GM12873 (cell line): ENCODE results near the gene XYLT1.

Experiments
- CTCF ChIP-seq: IDR thresholded peaks from 2 replicates; pipeline ENCODE4 v1.5.1; 2012; ENCODE audit warnings: low read depth, mild to moderate bottlenecking, moderate library complexity, low read length, control low read depth; ENCODE audit not compliant: insufficient read depth; ENCODE audit errors: missing control alignments

XYLT1 gene

GRCh38 chr16:17076092-17076754 lies 394.5 kb downstream of the XYLT1 start:
- TF ChIP-seq CTCF: no peak

GRCh38 chr16:17072104-17072503 lies 398.7 kb downstream of the XYLT1 start:
- no peak for TF ChIP-seq CTCF

- TF ChIP-seq CTCF: no peak
These were observed 399.7 kb downstream of the XYLT1 start for GRCh38 chr16:17070882-17071592.

GRCh38 chr16:17069681-17070080 lies 401.1 kb downstream of the XYLT1 start:
- TF ChIP-seq CTCF: no peak

GRCh38 chr16:17068524-17068923 lies 402.2 kb downstream of the XYLT1 start:
- no peak for TF ChIP-seq CTCF

- no peak for TF ChIP-seq CTCF
These were observed 402.9 kb downstream of the XYLT1 start for GRCh38 chr16:17067882-17068281.

- TF ChIP-seq CTCF: no peak
These were observed 407.3 kb downstream of the XYLT1 start for GRCh38 chr16:17063201-17064139.
